ENCODE measurements around the gene IL31.
"Not testable (repeated sequence)": the region's sequence is repeated elsewhere in the genome, so short reads cannot be mapped to it uniquely, and the experiment has no call there.

Gene IL31

GRCh38 chr12:122202811-122203210, 28.8 kb upstream of the IL31 start:
- H3K27me3 ChIP-seq (ENCODE audit: control insufficient read depth, insufficient read depth, low read length); H3K9ac ChIP-seq (ENCODE audit: low read length): not testable (repeated sequence)
- H3K4me3 ChIP-seq (ENCODE audit: low read length): peak overlapping the region; percentile 69

GRCh38 chr12:122202017-122202416, 28.0 kb upstream of the IL31 start:
- H3K9ac ChIP-seq (ENCODE audit: low read length): no peak overlapping the region
- H3K4me3 ChIP-seq (ENCODE audit: low read length): no peak overlapping the region
- no peaks in the 10 kb centered on the region for H3K4me1 ChIP-seq (ENCODE audit: control insufficient read depth, insufficient read depth, low read length)
- H3K27ac ChIP-seq (ENCODE audit: low read depth, low read length): no peak overlapping the region
- H3K27me3 ChIP-seq (ENCODE audit: control insufficient read depth, insufficient read depth, low read length): peaks cover 10% of the 10 kb centered on the region
- no peaks in the 10 kb centered on the region for H3K36me3 ChIP-seq (ENCODE audit: control insufficient read depth, insufficient read depth, low read length)

More at GRCh38 chr12:122202811-122203210, 28.8 kb upstream of the IL31 start:
- H3K27ac ChIP-seq (ENCODE audit: low read depth, low read length); H3K4me1 ChIP-seq (ENCODE audit: control insufficient read depth, insufficient read depth, low read length); H3K36me3 ChIP-seq (ENCODE audit: control insufficient read depth, insufficient read depth, low read length): not testable (repeated sequence)

- Histone ChIP-seq H3K27ac (ENCODE audit: low read depth, low read length) (no peak overlapping the region), H3K4me1 (ENCODE audit: control insufficient read depth, insufficient read depth, low read length) (no peaks in the 10 kb centered on the region), H3K36me3 (ENCODE audit: control insufficient read depth, insufficient read depth, low read length) (no peaks in the 10 kb centered on the region), H3K9ac (ENCODE audit: low read length) (no peak overlapping the region), H3K4me3 (ENCODE audit: low read length) (no peak overlapping the region), H3K27me3 (ENCODE audit: control insufficient read depth, insufficient read depth, low read length) (peaks cover 10% of the 10 kb centered on the region)
Observed at GRCh38 chr12:122201381-122201780, 27.4 kb upstream of the IL31 start.

- no peak overlapping the region for H3K4me3 ChIP-seq (ENCODE audit: low read length)
- H3K27ac ChIP-seq (ENCODE audit: low read depth, low read length): no peak overlapping the region
- H3K4me1 ChIP-seq (ENCODE audit: control insufficient read depth, insufficient read depth, low read length): no peaks in the 10 kb centered on the region
- H3K9ac ChIP-seq (ENCODE audit: low read length): no peak overlapping the region
- H3K27me3 ChIP-seq (ENCODE audit: control insufficient read depth, insufficient read depth, low read length): peaks cover 7% of the 10 kb centered on the region
- H3K36me3 ChIP-seq (ENCODE audit: control insufficient read depth, insufficient read depth, low read length): no peaks in the 10 kb centered on the region
Observed at GRCh38 chr12:122200541-122201175, 26.6 kb upstream of the IL31 start.

GRCh38 chr12:122199484-122200355, 25.7 kb upstream of the IL31 start:
- Histone ChIP-seq H3K9ac (ENCODE audit: low read length) (no peak overlapping the region), H3K4me1 (ENCODE audit: control insufficient read depth, insufficient read depth, low read length) (no peaks in the 10 kb centered on the region), H3K27me3 (ENCODE audit: control insufficient read depth, insufficient read depth, low read length) (peaks cover 7% of the 10 kb centered on the region), H3K4me3 (ENCODE audit: low read length) (no peak overlapping the region), H3K27ac (ENCODE audit: low read depth, low read length) (no peak overlapping the region), H3K36me3 (ENCODE audit: control insufficient read depth, insufficient read depth, low read length) (no peaks in the 10 kb centered on the region)

- Histone ChIP-seq H3K27me3 (ENCODE audit: control insufficient read depth, insufficient read depth, low read length) (peaks cover 2% of the 10 kb centered on the region), H3K27ac (ENCODE audit: low read depth, low read length) (no peak overlapping the region), H3K4me1 (ENCODE audit: control insufficient read depth, insufficient read depth, low read length) (no peaks in the 10 kb centered on the region), H3K4me3 (ENCODE audit: low read length) (no peak overlapping the region), H3K36me3 (ENCODE audit: control insufficient read depth, insufficient read depth, low read length) (no peaks in the 10 kb centered on the region), H3K9ac (ENCODE audit: low read length) (no peak overlapping the region)
Observed at GRCh38 chr12:122197612-122197966, 23.6 kb upstream of the IL31 start.

- Histone ChIP-seq H3K4me3 (ENCODE audit: low read length) (no peak overlapping the region), H3K4me1 (ENCODE audit: control insufficient read depth, insufficient read depth, low read length) (no peaks in the 10 kb centered on the region), H3K36me3 (ENCODE audit: control insufficient read depth, insufficient read depth, low read length) (no peaks in the 10 kb centered on the region), H3K27me3 (ENCODE audit: control insufficient read depth, insufficient read depth, low read length) (no peaks in the 10 kb centered on the region), H3K9ac (ENCODE audit: low read length) (no peak overlapping the region), H3K27ac (ENCODE audit: low read depth, low read length) (no peak overlapping the region)
Observed at GRCh38 chr12:122195405-122195804, 21.4 kb upstream of the IL31 start.

GRCh38 chr12:122194804-122195203, 20.8 kb upstream of the IL31 start:
- H3K9ac ChIP-seq (ENCODE audit: low read length): no peak overlapping the region
- no peaks in the 10 kb centered on the region for H3K36me3 ChIP-seq (ENCODE audit: control insufficient read depth, insufficient read depth, low read length)

GRCh38 chr12:122192441-122192840, 18.4 kb upstream of the IL31 start:
- Histone ChIP-seq H3K4me1 (ENCODE audit: control insufficient read depth, insufficient read depth, low read length) (no peaks in the 10 kb centered on the region), H3K9ac (ENCODE audit: low read length) (no peak overlapping the region), H3K4me3 (ENCODE audit: low read length) (no peak overlapping the region), H3K36me3 (ENCODE audit: control insufficient read depth, insufficient read depth, low read length) (no peaks in the 10 kb centered on the region), H3K27ac (ENCODE audit: low read depth, low read length) (no peak overlapping the region), H3K27me3 (ENCODE audit: control insufficient read depth, insufficient read depth, low read length) (no peaks in the 10 kb centered on the region)

More at GRCh38 chr12:122194804-122195203, 20.8 kb upstream of the IL31 start:
- H3K27me3 ChIP-seq (ENCODE audit: control insufficient read depth, insufficient read depth, low read length): no peaks in the 10 kb centered on the region
- H3K4me3 ChIP-seq (ENCODE audit: low read length): no peak overlapping the region
- H3K27ac ChIP-seq (ENCODE audit: low read depth, low read length): no peak overlapping the region
- H3K4me1 ChIP-seq (ENCODE audit: control insufficient read depth, insufficient read depth, low read length): no peaks in the 10 kb centered on the region

GRCh38 chr12:122190842-122191668, 17.0 kb upstream of the IL31 start:
- Histone ChIP-seq H3K4me1 (ENCODE audit: control insufficient read depth, insufficient read depth, low read length) (no peaks in the 10 kb centered on the region), H3K27ac (ENCODE audit: low read depth, low read length) (no peak overlapping the region), H3K36me3 (ENCODE audit: control insufficient read depth, insufficient read depth, low read length) (no peaks in the 10 kb centered on the region), H3K4me3 (ENCODE audit: low read length) (no peak overlapping the region), H3K9ac (ENCODE audit: low read length) (no peak overlapping the region), H3K27me3 (ENCODE audit: control insufficient read depth, insufficient read depth, low read length) (no peaks in the 10 kb centered on the region)

- Histone ChIP-seq H3K36me3 (ENCODE audit: control insufficient read depth, insufficient read depth, low read length) (no peaks in the 10 kb centered on the region), H3K27me3 (ENCODE audit: control insufficient read depth, insufficient read depth, low read length) (no peaks in the 10 kb centered on the region), H3K4me3 (ENCODE audit: low read length) (no peak overlapping the region), H3K9ac (ENCODE audit: low read length) (no peak overlapping the region), H3K4me1 (ENCODE audit: control insufficient read depth, insufficient read depth, low read length) (no peaks in the 10 kb centered on the region), H3K27ac (ENCODE audit: low read depth, low read length) (no peak overlapping the region)
Observed at GRCh38 chr12:122189626-122190475, 15.8 kb upstream of the IL31 start.

- Histone ChIP-seq H3K27ac (ENCODE audit: low read depth, low read length) (no peak overlapping the region), H3K36me3 (ENCODE audit: control insufficient read depth, insufficient read depth, low read length) (no peaks in the 10 kb centered on the region), H3K27me3 (ENCODE audit: control insufficient read depth, insufficient read depth, low read length) (no peaks in the 10 kb centered on the region), H3K4me3 (ENCODE audit: low read length) (no peak overlapping the region), H3K4me1 (ENCODE audit: control insufficient read depth, insufficient read depth, low read length) (no peaks in the 10 kb centered on the region), H3K9ac (ENCODE audit: low read length) (no peak overlapping the region)
Observed at GRCh38 chr12:122187466-122187865, 13.4 kb upstream of the IL31 start.
